ENCODE measurements around the gene TMEM117. TPM values are rescaled to one million over a fixed set of nuclear protein-coding genes. Genes with fewer than 3 reads are reported as not detected.
"Not testable (repeated sequence)": the region's sequence is repeated elsewhere in the genome, so short reads cannot be mapped to it uniquely, and the experiment has no call there.

TMEM117 gene
- total RNA-seq, 1 donor from 2014 or later, result 4.0 TPM

- no peak for DNase-seq (ENCODE audit: low read depth in 2 of 2)
These were observed 184.7 kb downstream of the TMEM117 start for GRCh38 chr12:44020555-44020954.

DNA sequence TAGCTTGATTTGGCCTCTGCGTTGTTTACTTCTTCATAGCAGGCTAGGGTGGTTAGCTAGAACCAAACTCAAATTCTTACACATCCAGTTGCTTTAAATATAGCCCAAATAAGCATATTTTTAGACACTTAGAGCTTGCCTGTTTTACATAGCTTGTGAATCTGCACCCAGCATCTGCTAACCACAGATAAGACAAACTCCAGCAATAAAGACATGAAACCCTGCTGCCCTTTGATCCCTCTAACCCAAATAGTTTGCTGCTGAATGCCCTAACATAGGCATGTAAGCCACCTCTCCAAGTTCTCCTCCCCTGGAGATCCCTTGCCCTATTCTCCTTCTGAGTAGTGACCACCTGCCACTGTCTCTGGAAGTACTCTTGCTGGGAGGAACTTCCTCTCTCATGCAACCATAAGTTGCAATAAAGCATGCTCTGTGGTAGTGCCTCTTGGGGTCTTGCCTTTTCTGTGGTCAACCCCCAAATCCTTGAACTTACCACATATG is 185.6 kb downstream of the TMEM117 start:
- no peak for DNase-seq (ENCODE audit: low read depth in 2 of 2)

DNA sequence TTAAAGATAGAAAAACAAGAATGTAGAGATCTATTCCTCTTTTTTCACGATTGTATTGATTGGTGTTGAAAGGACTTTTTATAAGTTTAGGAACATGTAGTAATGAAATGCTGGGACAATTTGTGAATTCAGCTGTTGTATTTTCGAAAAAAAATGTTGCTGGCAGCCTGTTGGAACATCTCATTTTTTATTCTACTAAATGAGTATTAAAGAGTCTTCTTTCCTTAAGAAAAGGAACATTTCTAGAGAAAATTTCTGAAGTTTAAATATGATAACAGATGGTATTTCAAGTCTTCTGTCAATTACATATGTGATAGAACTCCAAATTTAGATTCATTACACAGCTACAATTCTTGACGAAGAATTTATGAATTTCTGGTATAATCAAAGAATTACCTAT is 189.6 kb downstream of the TMEM117 start:
- DNase-seq (ENCODE audit: low read depth in 2 of 2), result no peak

- no peak for DNase-seq (ENCODE audit: low read depth in 2 of 2)
These were observed 190.2 kb downstream of the TMEM117 start for GRCh38 chr12:44026046-44026445.

DNA sequence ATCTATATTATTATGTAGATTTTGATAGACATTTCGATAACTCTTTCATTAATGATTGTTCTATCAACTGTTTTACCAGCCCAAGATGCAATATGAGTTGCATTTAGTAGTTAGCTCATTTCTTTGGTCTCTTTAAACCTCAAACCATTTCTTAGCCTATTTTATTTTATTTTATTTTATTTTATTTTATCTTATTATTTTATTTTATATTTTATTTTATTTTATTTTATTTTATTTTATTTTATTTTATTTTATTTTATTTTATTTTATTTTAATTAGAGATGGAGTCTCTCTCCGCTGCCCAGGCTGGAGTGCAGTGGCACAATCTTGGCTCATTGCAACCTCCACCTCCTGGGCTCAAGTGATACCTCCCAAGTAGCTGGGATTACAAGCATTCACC is 191.0 kb downstream of the TMEM117 start:
- not testable (repeated sequence) for DNase-seq (ENCODE audit: low read depth in 2 of 2)

- no peak for DNase-seq (ENCODE audit: low read depth in 2 of 2)
These were observed 193.3 kb downstream of the TMEM117 start for GRCh38 chr12:44029194-44029593.

DNA sequence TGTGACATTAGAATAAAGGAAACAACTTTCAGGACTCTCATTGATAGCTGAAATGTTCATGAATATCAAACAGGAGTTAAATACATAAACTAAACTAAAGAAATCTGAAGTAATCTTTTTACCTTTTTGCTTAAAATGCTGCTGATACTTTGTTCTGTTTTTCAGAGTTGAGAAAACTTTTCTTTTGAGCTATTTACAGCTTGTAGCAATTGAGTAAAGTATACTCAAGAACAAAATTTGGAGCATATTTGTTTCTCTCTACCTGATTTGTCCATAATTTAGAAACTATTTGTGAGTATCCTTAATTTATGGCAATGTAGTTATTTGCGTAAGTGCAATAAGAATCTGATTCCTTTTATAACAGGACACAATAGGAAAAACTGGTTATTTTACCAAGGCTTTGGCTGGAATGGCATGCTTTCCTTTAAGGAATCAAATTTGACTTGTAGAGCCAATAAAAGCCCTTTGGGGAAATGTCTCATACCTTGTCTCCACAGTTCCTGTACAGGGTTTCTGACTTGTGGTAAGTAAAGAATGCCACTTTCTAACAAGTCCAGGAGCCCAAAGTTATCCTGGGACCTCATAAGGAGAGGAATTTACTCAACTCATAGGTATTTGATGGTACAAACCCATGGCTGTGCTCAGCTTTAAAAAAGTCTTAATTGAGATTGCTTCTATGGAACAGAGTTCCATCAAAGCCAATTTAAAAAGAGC is 195.7 kb downstream of the TMEM117 start:
- DNase-seq (ENCODE audit: low read depth in 2 of 2), result no peak

- DNase-seq (ENCODE audit: low read depth in 2 of 2), result no peak
These were observed 199.0 kb downstream of the TMEM117 start for GRCh38 chr12:44034906-44035305.

GRCh38 chr12:44036875-44037443 is 201.1 kb downstream of the TMEM117 start:
- no peak for DNase-seq (ENCODE audit: low read depth in 2 of 2)

GRCh38 chr12:44038411-44038810 is 202.5 kb downstream of the TMEM117 start:
- no peak for DNase-seq (ENCODE audit: low read depth in 2 of 2)

DNA sequence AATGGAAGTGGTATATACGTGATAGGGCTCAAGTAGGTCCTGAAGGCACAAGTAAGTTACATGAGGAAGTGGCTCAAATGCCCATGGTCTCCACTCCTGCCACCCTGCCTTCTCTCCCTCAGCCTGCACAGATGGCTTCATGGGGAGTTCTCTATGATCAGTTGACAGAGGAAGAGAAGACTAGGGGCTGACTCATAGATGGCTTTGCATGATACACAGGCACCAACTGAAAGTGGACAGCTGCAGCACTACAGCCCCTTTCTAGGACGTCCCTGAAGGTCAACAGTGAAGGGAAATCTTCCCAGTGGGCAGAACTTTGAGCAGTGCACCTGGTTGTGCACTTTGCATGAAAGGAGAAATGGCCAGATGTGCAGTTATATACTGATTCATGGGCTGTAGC is 208.6 kb downstream of the TMEM117 start:
- DNase-seq (ENCODE audit: low read depth in 2 of 2), result not testable (repeated sequence)

DNA sequence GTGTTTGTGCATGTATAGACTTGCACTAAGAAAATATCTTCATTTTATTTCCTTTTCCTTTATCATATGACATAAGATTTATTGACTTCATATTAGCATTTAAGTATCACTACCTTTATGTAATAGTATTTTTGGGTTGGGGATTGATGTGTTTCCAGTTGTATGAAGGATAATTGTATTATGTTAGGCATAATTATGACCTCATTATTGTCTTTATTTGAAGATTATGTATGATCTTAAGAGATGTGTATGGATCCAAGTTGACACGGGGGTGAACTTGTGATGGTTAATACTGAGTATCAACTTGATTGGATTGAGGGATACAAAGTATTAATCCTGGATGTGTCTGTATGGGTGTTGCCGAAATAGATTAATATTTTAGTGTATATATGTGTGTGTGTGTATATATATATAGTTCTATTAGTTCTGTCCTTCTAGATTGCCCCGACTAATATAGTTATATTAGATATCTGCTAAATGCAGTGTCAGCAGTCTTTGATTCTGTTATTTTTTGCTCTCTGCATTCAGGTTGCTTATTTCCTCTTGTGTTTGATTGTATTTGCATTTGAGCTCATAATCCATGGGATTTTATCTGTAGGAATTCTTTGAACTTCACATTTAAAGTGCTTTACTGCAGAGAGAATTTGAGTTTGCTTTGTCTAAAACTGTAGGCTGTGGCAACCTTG is 211.0 kb downstream of the TMEM117 start:
- DNase-seq (ENCODE audit: low read depth in 2 of 2), result no peak

DNA sequence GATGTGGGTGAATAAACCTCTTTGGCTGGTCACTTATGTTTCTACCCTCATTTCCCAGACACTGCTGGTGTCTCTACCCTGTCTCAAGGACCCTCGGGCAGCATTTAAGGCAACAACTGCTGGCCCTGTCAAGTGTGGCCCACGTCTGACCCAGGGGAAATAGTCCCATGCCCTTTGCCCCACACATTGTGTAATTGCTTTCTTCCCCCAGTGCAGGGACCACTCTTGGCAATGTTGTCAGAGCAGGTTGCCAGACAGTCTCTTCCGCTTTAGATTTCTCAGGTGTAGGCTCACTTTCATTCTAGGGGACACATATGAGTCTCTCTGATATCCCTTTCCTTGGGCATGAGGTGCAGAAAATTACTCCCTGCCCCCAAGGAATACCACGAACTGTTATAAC is 216.7 kb downstream of the TMEM117 start:
- DNase-seq (ENCODE audit: low read depth in 2 of 2), result no peak

DNA sequence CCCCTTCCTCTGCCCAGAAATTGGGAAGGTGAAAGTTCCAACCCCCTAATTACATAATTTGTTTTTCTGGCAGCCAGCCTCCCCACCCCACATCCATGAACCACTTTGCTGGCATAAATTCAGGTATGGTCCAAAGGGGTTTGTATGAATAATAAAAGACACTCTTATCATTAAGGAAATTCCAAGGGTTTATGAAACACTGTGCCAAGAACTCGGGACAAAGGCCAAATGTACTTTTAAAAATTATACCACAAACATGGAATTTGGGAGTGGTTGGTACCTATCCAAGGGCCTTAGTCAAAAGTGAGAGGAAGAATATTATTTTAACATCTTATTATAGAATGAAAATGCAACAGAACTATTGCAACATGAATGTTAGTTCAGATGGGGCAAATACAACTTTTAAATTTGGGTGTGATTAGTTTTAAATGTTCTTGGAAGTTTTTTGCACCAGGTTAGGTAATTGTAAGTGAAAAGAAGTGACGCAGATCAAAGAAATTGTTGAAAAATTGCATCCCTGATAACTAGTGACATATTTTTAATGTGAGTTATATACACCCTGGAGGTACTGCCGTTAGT is 217.8 kb downstream of the TMEM117 start:
- no peak for DNase-seq (ENCODE audit: low read depth in 2 of 2)

DNA sequence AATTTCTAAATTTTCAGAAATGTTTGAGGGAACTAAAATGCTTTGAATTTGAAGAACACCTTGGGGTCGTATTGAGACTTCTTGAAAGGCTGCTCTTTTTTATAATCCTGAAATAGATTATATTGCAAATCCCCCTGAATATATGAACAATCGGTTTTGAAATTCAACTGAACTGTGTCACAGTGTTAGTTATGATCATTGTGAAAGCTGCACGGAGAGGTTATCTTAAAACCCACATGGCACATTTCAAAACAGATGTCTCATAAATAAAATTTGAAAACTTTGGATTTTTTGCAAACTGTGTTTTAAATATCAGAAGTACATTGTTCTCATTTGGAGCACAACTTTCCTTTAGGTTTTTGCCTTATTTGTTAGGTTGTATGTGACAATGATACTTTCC is 218.4 kb downstream of the TMEM117 start:
- DNase-seq (ENCODE audit: low read depth in 2 of 2), result no peak

DNA sequence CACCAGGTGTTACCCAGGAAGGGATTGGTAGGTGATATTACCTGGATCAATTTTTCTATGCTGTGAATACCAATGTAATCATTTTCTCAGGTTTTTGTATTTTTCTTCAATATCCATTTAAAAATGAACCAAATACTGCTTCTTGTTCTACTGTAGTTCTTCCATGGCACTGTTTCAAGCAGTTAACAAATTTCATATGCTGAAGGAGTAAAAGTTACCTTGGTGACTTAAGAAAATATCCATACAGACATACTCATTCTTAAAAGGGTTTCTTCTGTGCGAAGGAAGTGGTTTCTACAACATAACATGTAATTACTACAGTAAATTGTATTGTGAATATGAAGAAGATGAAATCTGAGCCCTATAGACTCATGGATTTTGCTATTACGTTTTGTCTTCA is 222.5 kb downstream of the TMEM117 start:
- no peak for DNase-seq (ENCODE audit: low read depth in 2 of 2)

GRCh38 chr12:44059476-44059875 is 223.6 kb downstream of the TMEM117 start:
- no peak for DNase-seq (ENCODE audit: low read depth in 2 of 2)

GRCh38 chr12:44063671-44064070 is 227.8 kb downstream of the TMEM117 start:
- DNase-seq (ENCODE audit: low read depth in 2 of 2), result no peak

DNA sequence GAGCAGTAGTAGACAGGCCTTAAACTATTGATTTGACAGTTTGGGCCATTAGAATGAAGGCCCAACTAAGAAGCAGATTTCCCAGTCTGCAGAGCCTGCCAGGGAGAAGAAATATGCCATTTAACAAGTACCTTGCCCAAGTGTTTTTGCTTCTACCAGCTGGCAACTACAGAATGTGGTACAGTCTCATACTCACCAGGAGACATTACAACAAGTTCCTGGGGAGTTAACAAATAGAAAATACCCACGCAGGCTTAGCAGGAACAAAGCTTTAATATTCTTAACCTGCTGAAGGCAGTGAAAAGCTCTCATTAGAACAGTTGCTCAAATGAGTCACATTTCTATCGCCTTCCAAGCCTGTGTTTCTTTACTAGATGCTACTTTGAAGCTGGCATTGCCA is 241.0 kb downstream of the TMEM117 start:
- no peak for DNase-seq (ENCODE audit: low read depth in 2 of 2)

DNA sequence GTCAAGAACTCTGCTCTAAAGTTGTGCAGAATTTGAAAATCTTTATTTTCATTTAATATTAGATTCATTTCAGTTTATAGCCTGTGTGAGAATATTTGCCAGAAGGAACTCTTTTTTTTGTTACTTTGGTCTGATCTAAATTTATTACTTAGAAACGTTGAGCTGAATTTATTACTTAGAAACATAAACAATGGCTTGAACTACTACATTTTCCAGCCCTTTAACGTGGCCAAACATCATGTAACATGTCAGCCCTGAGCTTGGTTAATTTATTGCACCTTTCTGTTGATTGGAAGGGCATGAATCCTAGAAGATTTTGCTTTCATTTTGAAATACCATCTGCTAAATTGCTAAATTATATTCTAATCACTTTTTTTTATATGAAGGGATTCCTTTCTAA is 241.4 kb downstream of the TMEM117 start:
- DNase-seq (ENCODE audit: low read depth in 2 of 2), result no peak

GRCh38 chr12:44078273-44078672 is 242.4 kb downstream of the TMEM117 start:
- DNase-seq (ENCODE audit: low read depth in 2 of 2), result no peak

DNA sequence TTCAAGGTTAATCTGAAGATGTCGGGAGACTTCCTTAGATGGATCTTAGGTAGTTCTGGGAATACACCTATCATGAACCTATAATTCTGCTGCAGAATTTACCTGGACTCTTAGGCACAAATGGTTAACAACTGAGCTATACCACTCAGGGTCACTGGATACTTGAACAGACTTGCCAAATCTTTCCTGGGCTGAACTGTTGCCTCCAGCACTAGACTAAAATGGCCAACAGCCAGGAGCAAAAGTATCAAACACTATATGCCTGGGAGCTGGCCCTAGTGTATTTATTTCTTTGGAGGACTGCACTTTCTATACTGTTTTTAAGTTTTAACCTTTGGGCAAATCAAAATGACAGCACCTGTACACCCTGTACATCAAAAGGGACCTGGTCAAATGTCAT is 252.8 kb downstream of the TMEM117 start:
- no peak for DNase-seq (ENCODE audit: low read depth in 2 of 2)
